Effector CD4-positive, alpha-beta T cell (primary cell): ENCODE results near the gene RBP2.

Source experiments
- DNase-seq: peaks from one replicate; pipeline ENCODE4 v3.0.0-alpha.2; 2020

RBP2 gene

DNA sequence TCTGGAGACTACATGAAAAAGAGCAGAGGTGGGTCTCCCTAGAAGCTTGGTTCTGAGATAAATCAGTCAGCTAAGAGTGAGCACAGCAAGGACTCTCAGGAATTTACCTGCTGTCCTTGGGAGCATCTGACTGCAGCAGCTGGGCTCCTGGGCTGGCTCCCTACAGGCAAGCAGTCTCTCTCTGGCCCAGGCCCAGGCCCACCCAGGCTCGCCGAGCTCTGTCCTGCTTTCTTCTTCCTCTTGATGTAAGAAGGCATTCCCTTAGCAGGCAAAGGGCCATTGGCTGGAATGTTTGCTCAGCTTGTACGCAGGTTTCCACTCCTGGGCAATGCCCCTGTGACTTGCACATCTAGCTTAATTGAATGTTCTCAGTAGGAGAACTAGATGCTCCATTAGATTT, 4.3 kb upstream of the RBP2 start:
- DNase-seq: no peak

DNA sequence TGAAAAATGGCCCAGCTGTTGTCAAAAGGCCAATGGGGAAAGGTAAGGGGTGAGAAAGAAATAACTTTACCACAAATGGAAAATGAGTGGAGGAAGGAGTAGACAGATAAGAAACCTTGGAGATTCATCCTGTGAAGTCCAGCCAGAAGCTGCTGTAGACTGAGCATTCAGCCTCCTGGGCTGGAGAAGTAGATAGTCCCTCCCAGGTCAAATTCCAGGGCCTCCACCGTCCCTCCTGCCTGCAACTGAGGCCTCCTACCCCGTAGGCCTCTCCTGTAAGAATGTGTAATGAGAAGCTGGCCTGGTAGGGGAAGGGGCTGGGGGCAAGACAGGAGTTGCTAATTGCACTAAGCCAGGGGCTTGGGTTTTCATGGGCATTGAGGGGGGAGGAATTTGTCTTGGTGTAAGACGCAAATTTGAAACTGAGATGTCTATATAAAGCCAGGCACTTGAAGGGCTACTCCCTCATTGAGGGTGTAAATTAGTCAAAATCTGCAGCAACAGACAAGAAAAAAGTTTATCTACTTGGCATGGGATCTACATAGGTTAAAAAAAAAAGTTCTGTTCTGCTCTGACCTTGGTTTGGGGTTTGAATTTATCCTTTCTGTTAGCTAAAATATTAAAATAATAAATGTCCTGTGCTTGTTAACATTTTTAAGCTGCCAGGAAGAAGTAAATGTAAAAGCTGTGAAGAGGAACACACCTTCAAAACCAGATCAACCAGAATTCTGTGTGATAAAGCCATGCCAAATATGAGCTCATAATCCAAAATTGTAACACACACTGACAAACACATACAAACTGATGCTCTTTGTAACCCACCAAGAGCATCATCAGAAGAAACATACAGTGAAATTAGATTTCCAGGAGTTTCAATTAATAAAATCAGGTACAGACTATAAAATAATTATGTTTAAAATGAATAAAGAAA, 1.7 kb upstream of the RBP2 start:
- DNase-seq: no peak

DNA sequence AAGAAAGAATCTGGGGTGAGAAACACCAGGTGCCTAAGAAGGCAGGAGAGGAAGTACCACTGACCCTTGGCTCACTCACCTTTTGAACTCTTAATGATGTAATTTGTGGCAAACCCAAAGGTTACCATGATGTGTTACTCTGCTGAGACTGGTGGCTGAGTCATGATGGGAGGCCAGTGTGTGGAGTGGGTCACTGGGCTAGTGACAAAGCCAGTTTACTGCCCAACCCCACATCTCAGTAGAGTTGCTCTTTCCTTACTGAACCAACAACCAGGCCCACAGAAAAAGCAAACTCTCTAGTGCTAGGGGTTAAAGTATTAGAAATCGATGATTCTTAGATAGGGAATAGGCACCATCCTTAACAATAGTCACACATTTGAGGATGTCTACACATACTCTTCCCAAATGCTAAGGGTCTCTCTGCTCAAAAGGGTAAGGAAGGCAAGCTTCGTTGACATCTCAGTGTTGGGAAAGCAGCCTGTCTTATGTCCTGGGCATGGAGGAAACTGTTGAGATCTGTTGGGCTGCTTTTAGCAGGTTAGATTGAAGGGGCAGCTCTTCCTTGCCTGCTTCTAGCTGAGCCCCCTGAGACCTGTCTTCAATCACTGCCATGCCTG, 3.1 kb downstream of the RBP2 start:
- no peak for DNase-seq

DNA sequence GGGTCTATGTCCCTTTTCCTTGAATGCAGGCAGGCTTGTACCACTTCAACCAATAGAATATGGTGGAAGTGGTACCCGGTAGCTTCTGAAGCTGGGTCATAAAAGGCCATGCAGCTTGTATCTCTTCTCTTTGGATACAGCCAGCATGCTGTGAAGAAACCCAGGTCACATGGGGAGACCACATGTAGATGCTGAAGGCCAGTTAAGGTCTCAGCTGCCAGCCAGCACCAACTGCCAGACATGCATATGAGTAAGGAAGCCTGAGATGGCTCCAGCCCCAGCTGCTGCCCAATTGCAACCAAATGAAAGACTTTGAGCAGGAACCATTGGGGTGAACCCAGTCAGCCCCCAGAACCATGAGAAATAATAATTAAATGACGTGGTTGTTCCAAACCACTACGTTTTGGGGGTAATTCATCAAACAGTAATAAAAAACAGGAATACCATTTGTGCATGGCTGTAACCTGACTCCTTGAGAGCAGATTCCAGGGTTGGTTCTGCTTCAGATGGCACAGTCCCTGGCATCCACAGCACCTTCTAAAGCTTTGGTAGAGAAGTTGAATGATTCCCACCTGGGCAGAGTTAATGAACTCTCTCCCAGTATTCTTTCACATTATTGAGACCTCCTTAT, 3.8 kb downstream of the RBP2 start:
- DNase-seq: no peak

DNA sequence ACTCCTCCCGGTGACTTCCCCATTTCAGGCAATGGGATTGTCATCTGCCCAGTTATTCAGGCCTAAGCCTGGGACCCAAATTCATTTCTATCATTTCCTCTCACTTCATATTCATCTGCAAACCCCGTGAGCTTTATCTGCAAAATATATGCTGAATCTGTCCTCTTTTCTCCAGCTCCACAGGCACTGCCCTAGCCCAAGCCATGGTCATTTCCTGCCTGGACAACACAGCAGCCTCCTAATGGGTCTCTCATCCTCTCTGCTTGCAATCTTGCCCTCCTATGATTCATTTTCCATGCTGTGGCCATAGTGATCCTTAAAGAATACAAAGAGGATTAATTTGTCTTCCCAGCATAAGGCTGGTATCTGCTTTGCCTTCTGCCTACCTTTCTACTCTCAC, 6.1 kb downstream of the RBP2 start:
- DNase-seq: no peak

DNA sequence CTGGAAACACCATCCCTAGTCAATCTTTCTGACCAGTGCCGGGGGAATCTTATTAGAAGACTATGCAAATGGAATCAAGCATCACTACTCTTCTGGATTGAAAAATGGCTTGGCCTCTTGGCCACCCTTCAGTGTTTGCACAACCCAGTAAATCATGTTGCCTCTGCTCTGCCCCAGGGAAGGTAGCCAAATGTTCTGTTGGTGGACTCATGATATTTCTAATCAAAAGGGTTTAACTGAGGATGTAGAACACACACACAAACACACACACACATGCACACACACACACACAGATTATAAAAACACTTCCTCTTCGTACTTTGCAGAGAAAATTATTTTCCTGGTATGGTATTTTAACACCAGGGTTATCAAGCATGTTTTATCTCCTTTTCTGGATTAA, 7.9 kb downstream of the RBP2 start:
- no peak for DNase-seq

DNA sequence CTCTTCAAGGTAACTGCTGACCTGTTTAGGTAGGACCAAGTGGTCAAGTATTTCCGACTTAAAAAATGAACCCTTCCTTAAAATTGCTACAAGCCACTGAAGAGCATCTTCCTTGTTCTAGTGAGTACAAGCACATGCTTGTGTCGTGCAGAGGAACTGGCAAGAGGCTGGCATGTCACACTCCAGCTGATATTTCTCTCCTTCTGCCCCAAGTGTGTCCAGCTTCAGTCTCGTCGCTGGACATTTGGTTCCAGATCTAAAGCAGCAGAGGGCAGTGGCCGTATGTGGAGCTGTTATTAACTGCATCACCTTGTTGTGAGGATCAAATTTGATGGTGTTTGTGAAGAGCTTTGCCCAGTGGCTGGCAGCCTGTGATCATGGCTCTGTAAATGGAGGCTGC, 10.0 kb downstream of the RBP2 start:
- no peak for DNase-seq

DNA sequence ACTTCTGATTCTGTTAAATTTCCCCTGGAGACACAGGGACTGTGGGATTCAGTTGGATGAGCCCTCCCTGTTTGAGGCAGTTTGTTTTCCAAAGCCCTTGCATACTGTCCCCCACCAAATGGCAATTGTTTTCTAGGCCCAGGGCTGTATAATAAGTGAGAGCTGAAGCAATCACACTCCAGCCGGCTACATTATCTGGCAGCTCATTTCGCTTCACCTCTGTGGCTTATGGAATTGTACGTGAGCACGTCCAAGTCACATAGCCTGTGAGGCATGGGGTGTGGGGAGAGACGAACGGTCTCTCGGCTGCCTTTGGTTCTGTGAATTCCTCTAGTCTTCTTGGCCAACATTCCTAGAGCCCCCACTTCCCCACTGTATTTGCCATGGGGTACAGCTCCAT, 10.7 kb downstream of the RBP2 start:
- no peak for DNase-seq

DNA sequence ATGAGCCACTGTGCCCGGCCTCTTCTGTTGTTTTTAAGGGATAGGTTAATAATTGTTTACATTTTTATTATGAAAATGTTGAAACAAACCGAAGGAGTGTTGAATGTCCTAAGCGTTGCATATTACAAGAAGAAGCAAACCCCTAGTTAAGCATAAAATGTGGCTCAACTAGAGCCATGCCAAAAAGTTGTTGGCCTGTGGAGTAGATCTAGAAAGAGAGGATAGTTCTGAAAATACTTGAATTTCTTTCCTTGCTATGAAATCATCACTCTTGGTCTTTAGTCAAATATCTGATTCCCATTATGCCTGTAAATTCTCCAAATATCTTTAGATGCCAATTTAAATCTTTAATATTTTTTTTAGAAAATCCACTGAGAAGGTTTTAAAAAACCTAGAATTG, 12.8 kb downstream of the RBP2 start:
- no peak for DNase-seq

DNA sequence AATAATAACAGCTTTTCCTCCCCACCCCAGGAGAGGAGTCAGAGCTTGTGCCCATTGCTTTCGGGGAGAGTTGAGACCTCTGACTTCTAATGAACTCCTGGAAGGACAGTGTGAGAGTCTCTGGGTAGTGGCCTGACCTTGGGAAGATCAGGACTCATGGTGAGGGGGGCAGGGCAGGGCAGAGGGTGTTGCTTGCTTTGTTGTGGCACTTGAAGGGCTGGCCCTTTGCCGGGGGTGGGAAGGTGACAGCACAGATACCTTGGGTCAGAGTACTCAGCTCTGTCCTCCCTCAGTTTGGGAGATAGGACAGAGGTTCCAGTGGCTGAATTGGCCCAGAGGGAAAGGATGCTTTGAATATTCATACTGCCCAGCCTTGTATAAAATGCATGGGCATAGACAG, 15.8 kb downstream of the RBP2 start:
- no peak for DNase-seq

DNA sequence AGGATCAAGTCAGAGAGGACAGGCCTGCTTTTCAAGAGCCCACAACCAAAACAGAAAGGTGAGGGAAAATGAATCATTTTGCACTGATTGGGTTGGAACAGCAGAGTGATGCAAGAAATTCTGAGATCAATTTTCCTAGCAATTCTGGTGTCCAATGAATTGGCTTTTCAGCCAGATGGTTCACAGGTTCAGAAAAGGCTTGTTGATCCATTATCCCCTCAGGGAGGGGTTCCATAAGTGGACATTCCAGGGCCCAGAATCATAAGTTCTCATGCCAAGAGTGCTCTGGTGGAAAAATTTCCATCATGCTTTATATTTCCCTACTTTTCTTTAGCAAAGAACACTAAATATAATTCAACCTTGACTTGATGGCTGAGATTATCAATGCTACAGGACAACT, 16.2 kb downstream of the RBP2 start:
- no peak for DNase-seq

DNA sequence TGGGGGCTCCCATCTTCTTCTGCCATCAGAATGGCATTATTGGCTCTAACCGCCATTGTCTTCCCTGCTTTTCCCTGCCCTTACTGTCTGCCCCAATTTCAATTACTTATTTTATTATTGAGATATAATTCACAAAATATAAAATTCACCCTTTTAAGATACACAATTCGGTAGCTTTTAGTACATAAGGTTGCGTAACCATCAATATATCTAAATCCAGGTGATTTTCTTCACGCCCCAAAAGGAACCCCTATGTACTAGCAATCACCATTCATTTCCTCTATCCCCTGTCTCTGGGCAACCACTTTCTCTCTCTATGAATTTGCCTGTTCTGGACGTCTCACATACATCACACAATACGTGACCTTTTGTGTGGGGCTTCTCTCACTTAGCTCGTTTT, 18.0 kb downstream of the RBP2 start:
- no peak for DNase-seq

DNA sequence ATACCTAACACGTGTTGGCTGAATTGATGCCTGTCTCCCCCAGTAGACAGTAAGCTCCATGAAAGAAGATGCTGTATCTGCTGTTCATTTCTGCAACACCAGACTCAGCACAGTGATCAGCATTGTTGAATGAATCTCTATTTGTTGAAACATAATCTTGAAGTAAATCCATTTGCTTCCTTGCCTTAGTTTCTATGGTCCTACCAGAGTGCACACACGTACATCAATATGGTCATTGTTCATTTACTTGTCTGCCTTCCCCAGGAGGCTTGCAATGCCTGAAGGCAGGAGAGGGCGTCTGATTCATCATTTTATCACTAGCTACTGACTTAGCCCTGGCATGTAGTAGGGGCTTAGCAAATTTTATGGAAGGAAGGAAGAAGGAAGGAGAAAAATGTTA, 19.2 kb downstream of the RBP2 start:
- no peak for DNase-seq

DNA sequence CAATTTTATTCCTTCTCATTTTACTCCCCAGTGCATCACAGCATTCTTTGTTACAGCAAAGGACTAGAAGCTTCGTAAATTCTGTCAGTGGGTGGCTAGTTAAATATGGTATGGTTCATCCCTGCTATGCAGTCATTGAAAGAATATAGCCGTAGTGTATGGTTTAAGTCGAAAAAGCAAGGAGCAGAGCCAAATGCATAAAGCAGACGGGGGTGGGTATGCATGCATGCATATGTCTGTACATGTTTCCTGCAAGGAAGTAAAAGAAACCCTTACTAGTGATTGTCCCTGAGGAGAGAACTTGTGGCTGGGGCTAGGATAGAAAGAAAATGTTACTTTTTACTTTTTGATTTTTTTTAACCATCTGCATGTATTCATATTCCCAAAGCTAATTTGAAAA, 19.9 kb downstream of the RBP2 start:
- no peak for DNase-seq

DNA sequence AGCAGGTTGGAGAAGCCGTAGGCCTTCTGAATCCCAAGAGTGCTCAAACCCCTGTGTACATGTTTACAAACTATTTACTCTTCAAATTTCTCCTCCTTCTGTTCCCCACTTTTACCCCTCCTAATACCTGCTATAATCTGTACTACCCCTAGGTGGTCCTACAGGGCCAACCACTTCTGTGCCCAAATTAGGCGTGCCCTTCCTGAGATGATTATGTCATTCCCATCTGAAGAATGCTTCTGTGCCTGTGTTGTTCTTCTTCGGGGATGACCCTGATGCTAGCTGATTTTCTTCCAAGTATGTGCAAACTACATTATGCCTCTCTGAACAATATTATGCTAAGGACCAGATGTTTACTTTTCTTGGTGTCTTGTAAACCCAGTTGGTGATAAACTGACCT, 20.5 kb downstream of the RBP2 start:
- no peak for DNase-seq

DNA sequence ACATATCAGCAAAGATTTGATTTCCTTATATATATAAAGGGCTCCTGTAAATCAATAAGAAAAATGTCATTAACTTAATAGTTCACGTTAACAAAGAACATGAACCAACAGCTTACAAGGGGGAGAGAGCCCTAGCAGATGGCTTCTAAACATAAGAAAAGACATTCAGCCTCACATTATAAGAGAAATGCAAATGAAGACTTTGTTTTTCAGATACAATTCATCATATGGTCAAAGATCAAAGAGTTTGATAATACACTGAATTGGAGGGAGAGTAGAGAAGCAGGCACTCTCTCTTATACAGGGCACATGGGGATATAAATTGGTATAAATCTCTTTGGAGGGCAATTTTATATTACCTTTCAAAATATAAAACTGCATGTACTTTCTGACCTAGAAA, 21.1 kb downstream of the RBP2 start:
- no peak for DNase-seq

DNA sequence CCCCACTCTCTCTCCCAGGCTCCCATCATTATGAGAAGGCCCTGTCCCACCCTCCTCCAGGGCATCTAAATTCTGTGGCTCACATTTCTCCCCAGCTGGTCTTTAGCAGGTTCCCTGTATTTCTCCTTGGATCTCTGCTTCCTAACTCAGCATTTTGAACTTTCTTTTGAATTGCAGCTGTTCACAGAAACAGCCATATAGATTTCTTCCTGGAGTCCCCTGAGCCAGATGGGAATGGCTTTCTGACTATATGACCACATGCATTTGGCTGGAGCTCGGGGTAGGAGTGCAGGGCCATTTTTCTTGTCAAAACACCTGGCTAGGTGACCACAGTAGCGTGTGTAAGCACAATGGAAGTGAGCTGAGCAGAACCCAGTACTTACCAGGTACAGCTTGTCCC, 22.0 kb downstream of the RBP2 start:
- no peak for DNase-seq

DNA sequence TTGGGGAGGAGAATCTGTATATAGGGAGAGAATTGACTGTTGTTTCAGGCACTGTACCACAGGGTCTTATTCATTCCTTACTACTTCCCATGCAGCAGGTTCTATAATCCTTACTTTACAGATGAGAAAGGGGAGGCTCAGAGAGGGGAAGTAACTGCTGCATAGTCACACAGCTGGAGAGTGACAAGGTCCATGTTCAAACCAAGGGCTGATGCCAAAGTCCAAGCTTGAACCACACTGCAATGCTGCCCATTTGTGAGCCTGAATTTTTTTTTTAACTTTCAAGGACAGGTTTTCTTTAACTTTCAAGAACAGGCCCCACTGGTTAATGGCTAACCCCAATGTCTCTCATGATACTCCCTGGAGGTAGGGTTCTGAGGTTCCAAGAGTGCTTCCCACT, 26.2 kb downstream of the RBP2 start:
- no peak for DNase-seq

DNA sequence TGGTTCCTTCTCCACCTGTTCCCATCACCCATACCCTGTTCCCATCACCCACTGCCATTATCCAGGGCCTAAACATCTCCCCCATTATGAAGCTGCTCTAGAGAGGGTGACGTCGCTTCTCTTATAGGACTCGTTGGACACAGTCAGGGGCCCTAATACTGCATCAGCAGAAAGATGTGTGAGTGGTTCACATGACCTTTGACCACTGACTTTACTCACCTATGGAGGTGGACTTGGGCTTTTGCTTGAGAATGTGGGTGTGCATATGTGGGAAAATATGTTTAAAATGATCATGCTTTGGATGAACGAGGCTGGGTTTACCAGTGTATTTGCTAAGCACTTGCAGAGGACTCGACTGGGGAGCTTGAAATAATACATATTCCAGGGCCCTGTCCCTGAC, 26.8 kb downstream of the RBP2 start:
- DNase-seq: no peak

DNA sequence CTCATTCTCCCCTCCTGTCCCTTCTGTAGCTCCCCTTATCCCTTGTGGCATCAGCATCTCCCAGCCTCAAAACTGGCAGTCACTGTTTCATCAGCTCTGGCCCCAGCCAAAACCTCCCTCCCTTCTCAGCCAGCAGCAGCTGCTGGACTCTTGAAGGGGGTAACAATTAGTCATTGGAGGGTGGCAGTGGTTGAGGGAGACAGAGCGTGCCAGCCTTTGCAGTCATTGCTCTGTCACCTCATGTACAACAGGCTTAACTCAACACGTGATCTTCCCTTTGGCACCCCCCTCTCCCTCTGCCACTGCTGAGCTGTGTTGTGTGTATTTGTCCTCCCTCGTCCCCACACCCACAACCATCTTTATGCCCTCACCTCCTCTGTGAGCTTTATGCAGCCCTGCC, 28.2 kb downstream of the RBP2 start:
- DNase-seq: no peak

DNA sequence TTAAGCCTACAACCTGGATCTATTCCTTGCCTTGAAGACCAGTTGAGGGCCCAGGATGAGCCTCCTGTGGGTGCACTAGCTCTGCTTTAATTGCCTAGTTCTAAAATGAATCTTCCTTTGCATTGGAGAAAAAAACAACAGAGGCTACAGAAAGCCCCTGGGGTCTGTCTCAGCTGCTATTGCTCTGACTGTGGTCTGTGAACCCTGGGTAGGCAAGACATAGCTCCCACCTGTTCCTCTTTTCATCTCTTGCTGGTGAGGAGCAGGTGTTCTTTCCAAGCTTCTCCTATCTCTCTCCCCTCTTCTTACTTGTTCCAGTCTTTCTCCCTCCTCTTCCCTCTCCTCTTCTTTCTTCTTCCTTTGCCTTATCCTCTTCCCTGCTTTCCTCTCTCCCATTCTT, 28.8 kb downstream of the RBP2 start:
- DNase-seq: no peak

DNA sequence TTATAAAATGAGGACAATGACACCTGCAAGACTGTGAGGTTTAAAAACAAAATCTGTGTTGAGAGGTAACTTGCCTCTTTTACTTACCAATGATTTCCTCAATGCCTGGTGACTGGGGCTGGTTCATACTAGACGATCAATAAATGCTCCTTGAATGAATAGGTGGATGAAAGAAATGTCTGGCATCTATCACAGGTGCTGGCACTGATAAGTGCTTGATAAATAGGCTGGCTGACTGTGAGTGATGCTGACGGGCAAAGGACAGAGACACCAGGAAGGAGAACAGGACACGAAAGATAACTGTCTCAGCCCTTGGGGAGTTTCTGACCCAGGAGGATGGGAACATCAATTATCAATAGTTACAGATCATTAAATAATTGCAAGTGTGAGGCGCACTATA, 31.9 kb downstream of the RBP2 start:
- DNase-seq: no peak

DNA sequence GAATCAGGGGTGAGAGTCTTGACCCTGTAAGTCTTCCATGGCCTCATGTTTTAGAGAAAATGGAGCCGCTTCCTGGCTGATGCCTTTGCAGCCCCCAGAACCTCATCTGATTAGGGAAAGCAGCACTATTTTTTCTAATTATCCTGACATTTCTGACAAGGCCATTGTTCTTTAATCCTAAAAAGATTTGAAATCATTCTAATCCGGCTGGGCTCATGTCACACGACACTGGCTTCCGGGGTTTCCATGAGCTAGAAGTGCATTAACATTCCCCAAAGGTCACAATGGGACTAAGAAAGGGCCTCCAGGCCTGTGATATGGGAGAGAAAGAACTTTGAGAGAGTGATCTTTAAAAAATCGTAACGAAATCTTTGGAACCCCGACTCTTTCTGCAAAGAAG, 33.1 kb downstream of the RBP2 start:
- no peak for DNase-seq

DNA sequence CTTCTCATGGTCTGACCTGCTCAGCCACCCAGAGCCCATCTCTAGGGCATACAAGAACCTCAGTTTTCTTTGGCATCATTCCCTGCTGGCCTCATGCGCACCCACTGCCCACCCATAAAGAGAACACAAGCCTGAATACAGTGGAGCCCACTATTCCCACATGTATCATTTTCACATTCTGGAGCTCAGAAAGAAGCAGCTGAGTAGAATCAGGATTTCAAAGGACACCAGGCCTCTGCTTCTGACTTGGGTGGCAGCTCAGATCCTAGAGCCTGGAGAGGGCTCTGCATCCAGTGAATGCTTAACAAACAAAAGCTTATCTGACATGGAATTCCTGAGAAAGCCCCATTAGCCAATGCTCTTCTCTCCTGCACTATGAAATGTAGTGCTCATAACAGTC, 34.7 kb downstream of the RBP2 start:
- no peak for DNase-seq
